HEK293T (cell line): Measurements from ENCODE around the gene ACOT7.

Experiments used
- BHLHE40 ChIP-seq: fragments of 450-650 bp; IDR thresholded peaks from 2 replicates; pipeline ENCODE4 v1.6.1; 2016; ENCODE audit warnings: mild to moderate bottlenecking, moderate library complexity, borderline replicate concordance
- FOXA1 ChIP-seq: fragments of 450-650 bp; IDR thresholded peaks from 2 replicates; pipeline ENCODE4 v1.6.1; 2016; ENCODE audit warnings: mild to moderate bottlenecking
- FOXK2 ChIP-seq: fragments of 450-650 bp; IDR thresholded peaks from 2 replicates; pipeline ENCODE4 v1.6.1; 2016; ENCODE audit warnings: mild to moderate bottlenecking
- NFRKB ChIP-seq: fragments of 450-650 bp; IDR thresholded peaks from 2 replicates; pipeline ENCODE4 v1.6.1; 2016; ENCODE audit warnings: mild to moderate bottlenecking, moderate library complexity
- SP1 ChIP-seq: fragments of 450-650 bp; IDR thresholded peaks from 2 replicates; pipeline ENCODE4 v1.6.1; 2017
- ZNF384 ChIP-seq: fragments of 450-650 bp; IDR thresholded peaks from 2 replicates; pipeline ENCODE4 v1.6.1; 2016

DNA sequence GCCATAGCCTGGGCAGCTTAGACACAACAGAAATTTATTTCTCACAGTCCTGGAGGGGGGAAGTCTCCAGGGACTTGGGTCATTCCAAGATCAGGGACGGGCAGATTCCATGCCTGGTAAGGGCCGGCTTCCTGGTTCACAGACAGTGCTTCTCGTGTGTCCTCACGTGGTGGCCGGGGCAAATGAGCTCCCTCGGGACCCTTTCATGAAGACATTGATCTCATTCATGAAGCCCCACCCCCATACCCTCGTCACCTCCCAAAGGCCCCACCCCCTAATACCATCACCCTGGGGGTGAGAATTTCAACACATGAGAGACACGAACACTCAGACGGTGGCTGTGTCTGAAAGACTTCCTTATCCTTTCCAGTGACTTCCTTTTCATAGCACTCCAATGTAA lies 51.5 kb downstream of the ACOT7 start:
- no peak for TF ChIP-seq FOXK2
- TF ChIP-seq BHLHE40: no peak
- no peak for TF ChIP-seq FOXA1
- no peak for TF ChIP-seq NFRKB
- no peak for TF ChIP-seq SP1
- TF ChIP-seq ZNF384: no peak
